ENCODE results near the gene DGKQ.

The DGKQ gene

DNA sequence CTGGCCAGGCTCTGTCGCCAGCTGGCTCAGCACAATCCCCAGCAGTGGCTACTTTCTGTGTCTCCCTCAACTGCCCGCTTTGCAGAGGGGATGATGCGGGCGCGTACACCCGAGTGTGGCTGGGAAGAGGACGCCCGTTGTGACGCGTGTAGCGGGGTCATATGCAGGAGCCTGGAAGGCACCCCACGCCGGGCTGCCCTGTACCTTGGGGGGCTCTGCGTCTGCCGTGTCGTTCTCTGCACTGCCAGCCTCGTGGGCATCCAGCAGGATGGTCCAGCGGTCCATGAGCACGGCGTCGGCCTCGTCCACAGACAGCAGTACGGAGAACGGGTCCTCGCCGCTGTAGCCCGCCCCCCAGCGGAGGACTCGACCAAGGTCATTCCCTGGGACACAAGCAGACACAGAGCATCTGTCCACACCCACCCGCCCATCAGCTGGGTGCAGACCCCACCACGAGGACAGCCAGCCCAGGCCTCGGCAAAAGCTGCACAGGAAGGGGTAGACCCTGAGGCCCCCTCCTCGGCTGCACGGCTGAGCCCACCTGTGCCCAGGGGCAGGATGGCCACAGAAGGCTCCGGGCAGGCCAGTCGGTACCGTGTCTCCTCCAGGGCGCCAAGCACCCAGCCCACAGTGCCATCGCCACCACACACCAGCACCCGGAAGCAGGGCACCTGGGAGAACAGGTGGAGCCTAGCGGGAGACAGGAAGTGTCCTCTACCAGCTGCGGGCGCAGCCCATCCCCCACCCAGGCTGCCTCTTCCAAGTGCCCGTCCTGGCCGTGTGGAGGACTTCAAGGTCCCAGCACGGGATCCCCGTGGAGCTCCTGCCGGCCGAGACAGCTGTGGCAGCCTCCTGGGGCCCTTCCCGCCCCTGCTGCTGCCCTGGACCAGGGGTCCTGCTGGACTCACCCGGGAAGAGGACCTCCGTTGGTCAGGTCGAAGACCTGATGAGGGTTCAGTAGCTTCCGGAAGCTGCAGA is 10.8 kb downstream of the DGKQ start:
- TF ChIP-seq, protein P1, sequence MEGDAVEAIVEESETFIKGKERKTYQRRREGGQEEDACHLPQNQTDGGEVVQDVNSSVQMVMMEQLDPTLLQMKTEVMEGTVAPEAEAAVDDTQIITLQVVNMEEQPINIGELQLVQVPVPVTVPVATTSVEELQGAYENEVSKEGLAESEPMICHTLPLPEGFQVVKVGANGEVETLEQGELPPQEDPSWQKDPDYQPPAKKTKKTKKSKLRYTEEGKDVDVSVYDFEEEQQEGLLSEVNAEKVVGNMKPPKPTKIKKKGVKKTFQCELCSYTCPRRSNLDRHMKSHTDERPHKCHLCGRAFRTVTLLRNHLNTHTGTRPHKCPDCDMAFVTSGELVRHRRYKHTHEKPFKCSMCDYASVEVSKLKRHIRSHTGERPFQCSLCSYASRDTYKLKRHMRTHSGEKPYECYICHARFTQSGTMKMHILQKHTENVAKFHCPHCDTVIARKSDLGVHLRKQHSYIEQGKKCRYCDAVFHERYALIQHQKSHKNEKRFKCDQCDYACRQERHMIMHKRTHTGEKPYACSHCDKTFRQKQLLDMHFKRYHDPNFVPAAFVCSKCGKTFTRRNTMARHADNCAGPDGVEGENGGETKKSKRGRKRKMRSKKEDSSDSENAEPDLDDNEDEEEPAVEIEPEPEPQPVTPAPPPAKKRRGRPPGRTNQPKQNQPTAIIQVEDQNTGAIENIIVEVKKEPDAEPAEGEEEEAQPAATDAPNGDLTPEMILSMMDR (IDR thresholded peaks at IDR 0.05; ENCODE audit: low read depth, low read length) = no peak
- no peak for DNase-seq (ENCODE audit: extremely low read depth, low read depth)

DNA sequence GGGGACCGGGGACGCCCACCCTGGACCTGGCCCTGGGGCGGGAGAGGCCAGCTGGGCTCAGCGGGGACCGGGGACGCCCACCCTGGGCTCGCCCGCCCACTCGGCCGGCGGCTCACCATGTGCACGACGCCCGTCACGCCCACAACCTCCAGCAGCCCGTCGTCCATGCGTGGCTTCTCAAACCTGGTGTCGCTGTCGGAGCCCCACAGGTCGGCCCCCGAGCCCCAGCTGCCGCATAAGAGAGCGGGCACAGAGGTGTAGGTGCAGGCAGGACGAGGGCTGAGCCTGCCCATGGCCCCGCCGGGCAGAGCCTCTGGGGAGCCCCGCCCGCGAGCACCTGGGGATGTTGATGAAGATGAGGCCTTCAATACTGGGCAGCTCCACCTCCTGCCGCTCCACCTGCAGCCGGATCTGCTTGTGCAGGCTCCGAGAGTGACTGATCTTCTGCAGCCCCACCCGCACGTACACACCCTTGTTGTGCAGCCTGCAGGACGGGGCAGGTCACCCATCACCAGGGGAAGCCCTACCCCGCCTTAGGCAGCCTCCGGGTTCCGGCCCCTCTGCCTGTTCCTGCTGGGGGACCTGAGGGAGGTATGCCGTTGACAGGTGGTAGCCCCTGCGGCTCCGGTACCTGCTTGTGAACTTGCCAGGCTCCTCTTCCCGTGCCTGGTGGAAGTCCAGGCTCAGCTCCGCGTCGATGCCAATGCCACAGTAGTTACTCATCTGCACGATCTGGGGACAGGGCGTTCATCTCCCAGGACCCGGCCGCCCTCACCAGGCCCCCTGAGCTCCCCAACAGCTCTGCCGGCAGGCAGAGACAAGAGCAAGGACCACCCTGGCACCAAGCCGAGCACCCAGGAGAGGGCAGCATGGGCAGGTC is 11.8 kb downstream of the DGKQ start:
- no peak for DNase-seq (ENCODE audit: extremely low read depth, low read depth)
- TF ChIP-seq, protein P1 (IDR thresholded peaks at IDR 0.05; ENCODE audit: low read depth, low read length) = no peak

DNA sequence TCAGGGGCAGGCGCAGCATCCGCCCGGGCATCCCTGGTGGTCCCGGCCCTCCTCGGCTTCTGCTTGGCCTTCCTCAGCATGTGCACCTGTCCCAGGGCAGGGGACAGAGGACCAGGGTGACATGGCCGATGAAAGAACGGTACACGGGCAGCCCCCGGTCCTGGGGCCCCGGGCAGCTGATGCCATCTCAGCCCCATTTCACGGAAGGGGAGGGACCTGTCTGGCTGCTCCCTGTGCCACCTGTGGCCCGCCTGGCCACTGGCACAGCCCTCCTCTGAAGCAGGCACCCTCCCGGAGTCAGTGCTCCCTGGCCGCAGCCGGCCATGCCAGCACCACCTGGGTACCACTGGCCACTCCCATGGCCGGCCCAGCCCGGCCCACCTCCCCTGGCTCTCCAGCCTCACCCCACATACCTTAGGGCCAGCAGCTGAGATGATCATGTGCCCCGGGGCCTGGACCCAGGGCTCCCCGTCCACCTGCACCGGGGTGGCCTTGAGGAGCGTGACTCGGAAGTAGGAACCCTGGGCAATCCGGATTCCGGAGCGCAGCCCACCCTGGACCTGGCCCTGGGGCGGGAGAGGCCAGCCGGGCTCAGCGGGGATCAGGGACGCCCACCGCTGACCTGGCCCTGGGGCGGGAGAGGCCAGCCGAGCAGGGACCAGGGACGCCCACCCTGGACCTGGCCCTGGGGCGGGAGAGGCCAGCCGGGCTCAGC is 12.6 kb downstream of the DGKQ start:
- TF ChIP-seq, protein P1 (IDR thresholded peaks at IDR 0.05; ENCODE audit: low read depth, low read length) = no peak

DNA sequence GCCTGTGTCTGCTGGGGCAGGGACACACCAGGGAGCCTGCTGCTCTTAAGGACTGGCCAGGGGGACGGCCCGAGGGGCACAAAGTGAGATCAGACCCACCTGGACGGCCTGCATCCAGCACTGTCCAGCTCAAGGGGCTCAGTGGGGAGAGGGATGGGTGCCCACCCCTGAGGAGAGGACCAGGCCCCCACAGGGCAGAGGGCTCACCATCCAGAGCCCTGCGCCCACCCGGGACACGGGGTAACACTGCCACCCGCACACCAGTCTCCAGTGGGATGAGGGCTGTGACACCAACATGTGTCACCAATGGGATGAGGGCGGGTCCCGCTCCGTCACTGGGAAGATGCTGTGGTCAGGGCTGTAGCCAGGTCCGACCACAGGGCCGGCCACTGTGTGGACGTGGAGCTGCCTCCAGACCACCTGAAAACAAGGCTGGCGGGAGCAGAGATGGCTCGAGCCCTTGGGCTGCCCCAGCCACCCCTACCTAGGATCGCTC is 13.2 kb downstream of the DGKQ start:
- no peak for DNase-seq (ENCODE audit: extremely low read depth, low read depth)
- TF ChIP-seq, protein P1 (IDR thresholded peaks at IDR 0.05; ENCODE audit: low read depth, low read length) = no peak

More for the DNA sequence above, 12.6 kb downstream of the DGKQ start:
- no peak for DNase-seq (ENCODE audit: extremely low read depth, low read depth)

DNA sequence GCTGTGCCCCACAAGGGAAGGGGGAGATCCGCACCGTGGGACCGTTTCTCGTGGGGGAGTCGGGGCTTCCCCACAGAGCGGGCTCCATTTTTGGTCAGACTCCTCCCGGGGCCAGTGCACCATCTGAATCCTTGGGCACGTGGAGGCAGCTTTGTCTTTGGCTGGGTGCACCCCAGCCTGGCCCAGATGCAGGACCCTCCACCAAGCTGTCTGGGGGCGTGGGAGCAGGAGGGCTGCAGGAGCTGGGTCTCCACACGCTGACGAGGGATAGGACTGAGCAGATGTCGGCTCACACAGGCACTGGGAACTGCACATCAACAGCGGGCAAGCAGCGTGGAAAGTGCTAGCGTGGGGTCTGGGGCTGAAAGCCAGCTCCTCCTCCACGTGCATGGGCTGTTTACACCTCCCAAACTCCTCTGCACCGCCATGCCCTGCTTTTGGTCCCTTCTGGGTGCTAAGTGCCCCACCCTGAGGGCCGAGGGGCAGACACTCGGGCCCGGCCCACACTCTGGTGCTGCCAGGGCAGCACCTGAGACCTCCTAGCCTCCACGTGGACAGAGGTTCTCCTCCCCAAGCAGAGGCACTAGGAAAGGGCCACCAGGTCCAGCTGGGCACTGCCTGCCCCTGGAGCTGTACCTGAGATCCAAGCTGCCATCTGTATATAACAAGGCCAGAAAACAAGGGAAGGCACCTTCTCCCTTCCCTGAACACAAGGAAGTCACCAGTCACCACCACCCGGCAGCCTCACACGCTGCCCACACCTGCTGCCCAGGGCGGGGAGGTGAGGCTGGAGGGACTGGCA is 13.8 kb downstream of the DGKQ start:
- TF ChIP-seq, protein P1 (IDR thresholded peaks at IDR 0.05; ENCODE audit: low read depth, low read length) = no peak
- no peak for DNase-seq (ENCODE audit: extremely low read depth, low read depth)

DNA sequence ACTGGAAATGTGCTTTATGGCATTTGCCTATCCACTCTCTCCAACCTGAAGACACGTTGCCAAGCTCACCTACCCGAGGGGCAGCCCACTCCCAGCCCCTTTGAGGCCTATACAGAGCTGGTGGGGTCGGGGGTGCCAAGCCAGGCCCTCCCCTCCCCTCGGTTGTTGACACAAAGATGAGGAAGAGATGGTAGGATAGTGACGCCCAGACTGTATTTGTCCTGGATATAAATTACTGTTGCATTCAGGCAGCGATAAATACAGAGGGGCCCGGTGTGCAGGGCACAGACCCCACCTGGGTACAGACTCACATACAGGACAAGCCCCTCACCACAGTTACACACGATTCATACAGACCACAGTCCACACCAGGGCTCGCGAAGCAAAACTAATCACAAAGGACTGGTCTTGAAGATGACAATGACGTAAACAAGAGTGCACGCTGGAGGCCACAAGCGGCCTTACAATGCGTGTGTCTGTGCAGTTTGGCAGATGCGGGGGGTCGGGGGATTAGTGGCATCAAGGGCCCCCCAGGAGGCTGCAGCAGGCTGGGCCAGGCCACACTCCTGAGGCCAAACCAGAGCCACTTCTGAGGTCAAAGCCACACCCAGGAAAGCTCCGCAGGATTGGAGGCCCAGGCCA is 14.6 kb downstream of the DGKQ start:
- DNase-seq (ENCODE audit: extremely low read depth, low read depth) = no peak
- TF ChIP-seq, protein P1 (IDR thresholded peaks at IDR 0.05; ENCODE audit: low read depth, low read length) = no peak

Measured in AG09319 (cell line).